PC-9 (cell line): ENCODE measurements around the gene HOMER2. TPM values are rescaled to one million over a fixed set of nuclear protein-coding genes. Genes with fewer than 3 reads are reported as not detected.

Experiments used
- BruUV-seq: library from RNA; stranded (reverse); fragments of 400-500 nt; replicated peaks from 2 replicates; lab custom pipeline; 2021; lab: Mats Ljungman, UMichigan
- CTCF ChIA-PET: fragments of 300-600 bp; sonication (Branson Sonifier 250); formaldehyde crosslinking; loops from one replicate; lab custom pipeline; 2022; ENCODE audit warnings: antibody characterized with exemption; lab: Charles Lee
- POLR2A ChIA-PET: fragments of 300-600 bp; sonication (Branson Sonifier 250); formaldehyde crosslinking; loops from one replicate; lab custom pipeline; 2022; ENCODE audit warnings: antibody characterized with exemption; ENCODE audit not compliant: unreplicated experiment; lab: Charles Lee
- DNase-seq, 2 experiments: peaks; one replicate each; pipeline versions ENCODE4 v3.0.0 to v3.0.0-alpha.2; 2015 to 2022; ENCODE audit warnings: mixed read lengths in 1 of 2
- H2AFZ ChIP-seq: fragments of 200-600 bp; sonication (generic); 2 replicates; pipeline ENCODE4 v1.8.1; 2017; ENCODE audit warnings: antibody characterized with exemption
- H3F3A ChIP-seq: fragments of 200-600 bp; sonication (generic); 2 replicates; pipeline ENCODE4 v1.8.1; 2017; ENCODE audit warnings: antibody characterized with exemption, mild to moderate bottlenecking, low read depth; ENCODE audit not compliant: insufficient read depth
- H3K27ac ChIP-seq: fragments of 200-600 bp; sonication (generic); 2 replicates; pipeline ENCODE4 v1.6.1; 2016; ENCODE audit warnings: mixed run types
- H3K27me3 ChIP-seq: fragments of 200-600 bp; sonication (generic); 2 replicates; pipeline ENCODE4 v1.6.1; 2016; ENCODE audit warnings: low read depth, mixed run types; ENCODE audit not compliant: insufficient read depth
- H3K36me3 ChIP-seq: fragments of 200-600 bp; sonication (generic); 2 replicates; pipeline ENCODE4 v1.6.1; 2016; ENCODE audit warnings: low read depth, mixed run types
- H3K4me1 ChIP-seq: fragments of 200-600 bp; sonication (generic); replicated peaks from 2 replicates; pipeline ENCODE4 v1.6.1; 2016; ENCODE audit warnings: mixed run types; ENCODE audit not compliant: insufficient read depth
- H3K4me2 ChIP-seq: fragments of 200-600 bp; sonication (generic); 2 replicates; pipeline ENCODE4 v1.6.1; 2017; ENCODE audit warnings: mixed run types
- H3K4me3 ChIP-seq: fragments of 200-600 bp; sonication (generic); 2 replicates; pipeline ENCODE4 v1.6.1; 2016; ENCODE audit warnings: mixed run types
- H3K79me2 ChIP-seq: fragments of 200-600 bp; sonication (generic); 2 replicates; pipeline ENCODE4 v1.6.1; 2017; ENCODE audit warnings: low read depth, mixed run types
- H3K9me2 ChIP-seq: fragments of 200-600 bp; sonication (generic); 2 replicates; pipeline ENCODE4 v1.8.1; 2017; ENCODE audit warnings: mild to moderate bottlenecking; ENCODE audit not compliant: insufficient read depth
- H3K9me3 ChIP-seq: fragments of 200-600 bp; sonication (generic); 2 replicates; pipeline ENCODE4 v1.8.1; 2016; ENCODE audit warnings: low read depth; ENCODE audit not compliant: insufficient read depth
- H4K20me1 ChIP-seq: fragments of 200-600 bp; sonication (generic); 2 replicates; pipeline ENCODE4 v1.8.1; 2017; ENCODE audit not compliant: insufficient read depth
- CTCF ChIP-seq: fragments of 200-600 bp; sonication (generic); conservative IDR thresholded peaks from 2 replicates; pipeline ENCODE4 v1.6.1; 2017; ENCODE audit warnings: mixed run types, antibody characterized with exemption, mild to moderate bottlenecking, moderate library complexity
- EZH2 ChIP-seq: fragments of 200-600 bp; sonication (generic); IDR thresholded peaks from 2 replicates; pipeline ENCODE4 v1.8.0; 2017; ENCODE audit warnings: antibody characterized with exemption, low read depth
- intact Hi-C: fragments of 100-400 bp; cut with micrococcal nuclease; formaldehyde crosslinking; loops from one replicate; pipeline ENCODE4 v1.10.0; 2022; ENCODE audit not compliant: unreplicated experiment
- total RNA-seq: library from RNA; stranded (reverse); gene quantifications from 2 replicates; pipeline ENCODE4 v1.2.3, GENCODE V29; 2021

HOMER2 gene
- total RNA-seq, 1 experiment from 2014 or later: 15.1 TPM

- Histone ChIP-seq H3K4me1 (peaks cover 17% of the 10 kb centered on the region), H3K9me3 (no peaks in the 10 kb centered on the region), H3K27ac (peak overlapping the region; percentile 80), H3K9me2 (no peaks in the 10 kb centered on the region), H3K27me3 (no peaks in the 10 kb centered on the region), H4K20me1 (no peaks in the 10 kb centered on the region), H3F3A (peaks cover 13% of the 10 kb centered on the region; the same call in 1 of the 2 replicates), H2AFZ (peak overlapping the region; percentile 81), H3K4me2 (peak overlapping the region; percentile 97), H3K36me3 (peaks cover 8% of the 10 kb centered on the region; the same call in 1 of the 2 replicates), H3K4me3 (peak overlapping the region; percentile 99), H3K79me2 (peaks cover 34% of the 10 kb centered on the region)
- peak; percentile 28 to 43 for DNase-seq
- intact Hi-C loops: no loop called here
- ChIA-PET CTCF (interaction anchor here (0.6 kb wide), 1 partner anchor 202 kb away, joined by 4 read pairs; no protein-coding TSS in a partner anchor), POLR2A (interaction anchor here (0.8 kb wide), 1 partner anchor 60 kb away, joined by 4 read pairs; no protein-coding TSS in a partner anchor)
- no TSS peak for BruUV-seq
- TF ChIP-seq CTCF (no peak), EZH2 (no peak)
Measured at GRCh38 chr15:82810061-82810889, 142.2 kb downstream of the HOMER2 start.

- Histone ChIP-seq H3K79me2 (peaks cover 32% of the 10 kb centered on the region), H3K9me3 (no peaks in the 10 kb centered on the region), H3K36me3 (peaks cover 7% of the 10 kb centered on the region; the same call in 1 of the 2 replicates), H3K4me3 (peak within 1 kb of the TSS; percentile 99), H3K27me3 (no peaks in the 10 kb centered on the region), H3K27ac (peak within 1 kb of the TSS; percentile 80), H3K9me2 (no peaks in the 10 kb centered on the region), H3F3A (peaks cover 13% of the 10 kb centered on the region; the same call in 1 of the 2 replicates), H3K4me2 (peak within 1 kb of the TSS; percentile 97), H3K4me1 (peaks cover 17% of the 10 kb centered on the region), H2AFZ (peak within 1 kb of the TSS; percentile 87), H4K20me1 (no peaks in the 10 kb centered on the region)
- peak; percentile 95 to 97 for DNase-seq
- CTCF ChIA-PET: interaction anchor here (0.6 kb wide), 1 partner anchor 202 kb away, joined by 4 read pairs; no protein-coding TSS in a partner anchor
- POLR2A ChIA-PET: interaction anchor here (0.6 kb wide), 1 partner anchor 1959 kb away, joined by 15 read pairs; no protein-coding TSS in a partner anchor
- intact Hi-C loops: loop anchor here (1.0 to 2.0 kb wide), 2 partner anchors 59 to 269 kb away; partner anchors contain the start of gene RPS17
- TF ChIP-seq CTCF (no peak), EZH2 (no peak)
- BruUV-seq: no TSS peak
Measured at GRCh38 chr15:82809308-82810060, 143.0 kb downstream of the HOMER2 start, which contains the start of gene WHAMM. Gene WHAMM, plus strand, starts transcription at chr15:82809628. Its CDS starts 99 bp downstream, at chr15:82809727.

GRCh38 chr15:82808634-82809041 is 143.9 kb downstream of the HOMER2 start:
- Histone ChIP-seq H3K4me3 (peak overlapping the region; percentile 99; the same call in 1 of the 2 replicates), H3K9me2 (no peaks in the 10 kb centered on the region), H3K4me1 (peaks cover 17% of the 10 kb centered on the region), H3F3A (peaks cover 13% of the 10 kb centered on the region; the same call in 1 of the 2 replicates), H2AFZ (peak overlapping the region; percentile 78), H3K4me2 (peak overlapping the region; percentile 97), H3K27ac (peak overlapping the region; percentile 80; the same call in 1 of the 2 replicates), H3K27me3 (no peaks in the 10 kb centered on the region), H3K36me3 (peaks cover under 1% of the 10 kb centered on the region; the same call in 1 of the 2 replicates), H3K9me3 (no peaks in the 10 kb centered on the region), H3K79me2 (peaks cover 32% of the 10 kb centered on the region), H4K20me1 (no peaks in the 10 kb centered on the region)
- ChIA-PET POLR2A (interaction anchor here (0.6 kb wide), 1 partner anchor 58 kb away, joined by 3 read pairs; no protein-coding TSS in a partner anchor), CTCF (no interaction called here)
- BruUV-seq: no TSS peak
- no peak for TF ChIP-seq EZH2
- TF ChIP-seq CTCF: no peak
- intact Hi-C loops: loop anchor here (1.0 to 2.0 kb wide), 2 partner anchors 58 to 268 kb away; partner anchors contain the start of gene RPS17
- peak in 1 of 2 experiments; percentile 20 for DNase-seq
